CD4-positive, alpha-beta T cell treated with Interleukin-4 for 4 hours (primary cell): ENCODE results near the gene PAQR9.

Source experiments
- DNase-seq: peaks from one replicate; pipeline ENCODE4 v3.0.0-alpha.2; 2020

PAQR9 gene

DNA sequence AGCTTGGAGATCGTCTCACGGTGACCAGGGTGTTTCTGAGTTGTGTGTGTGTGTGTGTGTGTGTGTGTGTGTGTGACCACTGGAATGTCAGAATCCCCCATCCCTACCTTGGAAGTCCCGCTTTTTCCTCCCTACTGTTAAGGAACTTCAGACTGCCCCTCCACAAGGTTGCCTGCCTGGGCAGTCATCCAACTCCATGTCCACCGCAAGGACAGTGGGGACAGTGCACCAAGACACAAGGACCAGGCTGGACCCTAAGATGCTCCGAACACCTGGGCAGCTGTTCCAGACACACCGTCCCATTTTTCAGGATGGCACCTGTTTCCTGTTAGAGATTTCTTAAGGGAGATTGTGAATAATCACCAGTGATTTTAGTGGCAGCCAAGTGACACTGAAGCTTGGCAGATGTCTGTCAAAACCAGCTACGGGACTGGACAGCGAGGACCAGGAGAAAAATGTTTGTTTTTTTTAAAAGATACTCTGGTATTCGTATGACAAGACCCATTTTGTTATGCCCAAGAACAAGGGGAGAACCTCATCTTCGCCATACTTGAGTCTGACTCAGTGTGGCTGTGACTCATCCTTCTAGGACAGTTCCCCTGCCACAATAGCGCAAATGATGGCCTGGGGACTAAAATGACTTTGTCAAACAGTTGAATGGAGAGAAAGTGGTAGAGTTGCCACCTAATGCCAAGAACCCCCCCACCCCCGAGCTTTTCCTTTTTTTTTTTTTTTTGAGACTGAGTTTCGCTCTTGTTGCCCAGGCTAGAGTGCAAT is 15.5 kb downstream of the PAQR9 start:
- peak; percentile 19 for DNase-seq

GRCh38 chr3:142947352-142947751 is 16.1 kb downstream of the PAQR9 start:
- DNase-seq: no peak

- no peak for DNase-seq
These were observed 16.6 kb downstream of the PAQR9 start for GRCh38 chr3:142946861-142947260.

GRCh38 chr3:142945023-142945422 is 18.5 kb downstream of the PAQR9 start:
- no peak for DNase-seq

GRCh38 chr3:142944342-142944741 is 19.1 kb downstream of the PAQR9 start:
- DNase-seq: peak; percentile 22

GRCh38 chr3:142943870-142944269 is 19.6 kb downstream of the PAQR9 start:
- peak; percentile 24 for DNase-seq

- no peak for DNase-seq
These were observed 20.1 kb downstream of the PAQR9 start for GRCh38 chr3:142943349-142943748.

- no peak for DNase-seq
These were observed 21.9 kb downstream of the PAQR9 start for GRCh38 chr3:142941373-142942123.

DNA sequence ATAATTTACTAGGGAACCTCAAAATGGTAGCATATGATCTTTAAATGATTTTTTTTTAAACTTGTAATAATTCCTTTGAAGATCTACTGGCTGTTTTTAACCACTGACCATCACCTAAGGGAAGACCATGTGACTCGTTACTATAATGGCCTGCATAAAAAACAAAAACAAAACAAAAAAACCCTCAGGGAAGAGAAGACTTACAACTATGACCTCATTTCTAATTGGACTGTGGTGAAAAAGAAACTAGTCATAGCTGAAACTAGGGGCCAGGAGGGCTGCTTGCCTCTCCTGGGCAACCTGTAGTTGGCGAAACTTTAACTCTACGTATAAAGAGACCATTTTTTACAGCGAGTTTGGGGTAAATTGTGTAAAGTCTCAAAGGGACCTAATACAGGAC is 23.0 kb downstream of the PAQR9 start:
- no peak for DNase-seq

DNA sequence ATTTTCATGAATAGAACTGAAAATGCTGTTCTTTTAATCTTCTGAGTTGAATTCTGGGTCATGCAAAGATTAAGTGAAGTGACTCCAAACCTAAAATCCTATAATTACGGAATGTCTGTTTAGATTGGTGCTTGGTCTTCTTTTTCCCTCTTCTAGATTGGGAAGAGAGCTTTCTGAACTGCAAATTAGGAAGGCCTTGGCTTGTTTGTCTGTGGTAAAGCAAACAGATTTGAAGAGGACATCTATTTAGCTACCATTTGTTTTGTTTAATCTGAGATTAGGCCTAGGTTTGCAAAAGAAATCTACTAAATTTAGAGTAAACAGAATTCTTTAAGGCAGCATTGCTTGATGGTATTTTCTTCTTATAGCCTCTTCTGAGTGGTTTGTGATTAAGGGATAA is 23.5 kb downstream of the PAQR9 start:
- no peak for DNase-seq

- DNase-seq: no peak
These were observed 27.5 kb downstream of the PAQR9 start for GRCh38 chr3:142935963-142936362.

DNA sequence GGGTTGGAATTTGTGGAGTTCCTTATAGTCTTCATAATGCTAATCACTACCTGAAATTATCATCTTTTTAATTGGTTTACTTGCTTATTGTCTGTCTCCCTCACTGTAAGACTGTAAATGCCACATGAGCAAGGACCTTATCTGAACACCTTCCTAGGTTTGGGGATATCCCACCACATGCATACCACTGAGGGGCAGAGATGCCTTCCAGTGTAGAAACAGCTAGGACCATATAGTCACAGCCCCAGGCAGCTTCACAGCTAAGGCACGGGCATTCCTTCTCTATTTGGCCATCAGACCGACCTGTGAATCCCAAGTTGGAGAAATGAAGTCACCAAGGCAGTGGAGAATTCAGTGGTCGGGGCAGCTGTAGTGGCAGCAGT is 28.6 kb downstream of the PAQR9 start:
- no peak for DNase-seq

DNA sequence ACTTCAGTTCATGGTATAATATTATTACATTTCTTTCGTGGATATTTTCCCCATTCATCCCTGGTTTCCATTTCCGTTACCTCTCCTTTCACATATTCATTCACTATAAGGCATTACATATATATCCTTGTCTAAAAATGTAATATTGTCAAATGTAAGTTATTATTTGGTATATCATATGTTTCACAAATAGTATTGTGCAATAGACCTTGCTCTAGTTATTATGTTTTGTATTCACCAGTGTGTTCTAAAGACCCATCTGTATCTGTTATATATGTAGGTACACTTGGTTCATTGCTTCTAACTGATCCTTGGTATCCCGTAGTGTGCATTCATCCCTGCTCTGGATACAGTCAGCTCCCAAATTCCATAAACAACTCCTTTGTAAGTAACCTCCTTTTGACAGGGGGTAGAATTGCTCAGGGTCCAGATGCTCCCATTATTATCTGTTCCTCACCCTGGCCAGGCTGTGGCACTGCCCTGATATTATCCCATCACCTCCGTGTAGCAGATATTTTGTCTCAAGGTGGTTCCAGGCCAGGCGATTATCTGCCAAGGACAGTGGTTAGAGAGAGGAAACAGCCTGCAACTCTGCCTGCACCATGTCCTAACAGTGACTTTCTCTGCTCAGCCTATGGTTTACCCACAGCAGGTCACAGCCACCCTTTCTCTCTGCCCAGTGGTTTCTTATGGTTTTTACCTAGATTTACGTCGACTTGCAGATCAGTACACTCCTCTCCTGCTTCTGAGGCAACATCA is 29.2 kb downstream of the PAQR9 start:
- DNase-seq: no peak

DNA sequence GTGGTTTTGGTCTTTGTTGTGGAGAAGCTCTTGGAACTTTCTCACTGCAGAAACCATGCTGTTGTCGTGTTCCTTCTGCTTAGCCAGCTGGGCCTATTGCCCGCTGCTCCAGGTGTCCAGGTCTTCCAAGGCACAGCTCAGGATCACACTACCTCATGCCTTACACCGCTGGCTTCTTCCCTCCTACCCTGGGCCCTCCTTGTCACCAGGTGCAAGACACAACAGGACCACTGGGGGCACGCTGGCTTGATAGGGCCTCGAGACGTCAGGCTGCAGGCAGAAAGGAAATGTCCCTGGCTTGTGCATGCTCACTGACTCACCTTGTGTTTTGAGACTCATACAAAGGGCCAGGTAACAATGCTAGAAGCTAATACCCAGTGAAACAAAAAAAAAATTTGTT is 32.3 kb downstream of the PAQR9 start:
- DNase-seq: peak; percentile 21

DNA sequence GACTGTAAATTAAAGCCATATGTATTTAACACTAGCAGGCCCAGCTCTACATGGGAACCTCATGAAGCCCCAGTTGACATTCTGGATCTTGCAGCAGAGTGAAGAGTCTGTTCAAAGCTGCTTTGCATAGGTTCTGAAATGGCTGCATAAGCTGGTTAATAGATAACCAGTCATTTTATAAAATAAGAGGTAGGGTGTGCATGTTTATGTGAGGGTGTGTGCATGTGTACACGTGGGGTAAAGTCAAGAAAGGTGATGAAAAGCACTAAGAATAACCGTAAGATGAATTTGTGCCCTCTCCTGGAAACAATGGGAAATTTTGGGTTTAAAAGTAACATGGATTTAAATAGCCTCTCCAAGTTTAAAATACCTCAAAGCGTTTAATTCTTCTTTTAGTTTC is 33.0 kb downstream of the PAQR9 start:
- DNase-seq: no peak

- DNase-seq: no peak
These were observed 33.6 kb downstream of the PAQR9 start for GRCh38 chr3:142929890-142930289.

- peak; percentile 27 for DNase-seq
These were observed 34.4 kb downstream of the PAQR9 start for GRCh38 chr3:142929109-142929508.

DNA sequence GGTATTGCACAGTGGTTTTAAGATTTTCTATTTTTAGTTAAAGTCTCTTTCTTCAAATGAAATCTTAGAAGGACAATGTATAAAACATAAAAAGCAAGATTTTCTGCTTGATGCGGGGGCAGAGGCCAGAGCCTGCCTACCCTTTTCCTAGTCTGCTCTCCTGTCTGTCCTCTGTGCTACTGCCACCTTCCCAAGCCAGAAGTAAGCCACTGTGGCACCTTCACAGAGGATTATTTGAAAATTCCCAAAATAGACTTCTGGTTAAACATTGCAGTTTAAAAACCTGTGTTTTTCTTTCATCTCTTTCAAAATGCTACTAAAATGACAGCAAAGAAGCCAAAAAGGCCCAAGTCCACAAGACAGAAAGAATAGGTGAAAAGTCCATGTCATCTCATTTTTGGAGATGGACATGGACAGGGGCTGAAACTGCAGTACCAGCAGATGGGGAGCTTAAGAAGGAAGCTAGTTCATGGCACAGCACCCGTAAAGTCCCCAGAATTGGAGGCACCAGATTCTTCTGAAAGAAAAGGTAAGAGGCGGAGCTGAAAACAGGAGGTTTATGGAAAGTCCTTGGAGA is 37.0 kb downstream of the PAQR9 start:
- DNase-seq: no peak

DNA sequence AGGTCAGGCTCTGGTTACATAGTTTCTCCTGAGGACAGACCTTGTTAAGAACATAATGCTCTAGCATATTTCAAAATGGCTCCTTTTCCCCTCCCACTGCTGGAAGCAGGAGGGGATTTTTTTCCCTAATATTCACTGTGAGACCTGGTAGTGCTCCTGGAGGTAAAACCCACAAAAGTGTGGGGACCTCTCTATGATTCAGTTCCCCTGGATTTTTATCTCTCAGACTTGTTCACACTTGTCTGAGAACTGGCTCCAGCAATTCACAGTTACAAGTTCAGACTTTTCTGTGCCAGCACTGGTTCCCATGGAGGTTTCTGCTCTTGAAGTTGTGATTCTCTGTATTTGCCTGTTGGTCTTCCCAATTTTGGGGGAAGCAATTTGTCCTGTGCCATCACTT is 38.3 kb downstream of the PAQR9 start:
- DNase-seq: no peak

GRCh38 chr3:142923694-142924093 is 39.8 kb downstream of the PAQR9 start:
- DNase-seq: no peak

- DNase-seq: no peak
These were observed 46.9 kb downstream of the PAQR9 start for GRCh38 chr3:142916605-142917004.

GRCh38 chr3:142915636-142916035 is 47.8 kb downstream of the PAQR9 start:
- no peak for DNase-seq

DNA sequence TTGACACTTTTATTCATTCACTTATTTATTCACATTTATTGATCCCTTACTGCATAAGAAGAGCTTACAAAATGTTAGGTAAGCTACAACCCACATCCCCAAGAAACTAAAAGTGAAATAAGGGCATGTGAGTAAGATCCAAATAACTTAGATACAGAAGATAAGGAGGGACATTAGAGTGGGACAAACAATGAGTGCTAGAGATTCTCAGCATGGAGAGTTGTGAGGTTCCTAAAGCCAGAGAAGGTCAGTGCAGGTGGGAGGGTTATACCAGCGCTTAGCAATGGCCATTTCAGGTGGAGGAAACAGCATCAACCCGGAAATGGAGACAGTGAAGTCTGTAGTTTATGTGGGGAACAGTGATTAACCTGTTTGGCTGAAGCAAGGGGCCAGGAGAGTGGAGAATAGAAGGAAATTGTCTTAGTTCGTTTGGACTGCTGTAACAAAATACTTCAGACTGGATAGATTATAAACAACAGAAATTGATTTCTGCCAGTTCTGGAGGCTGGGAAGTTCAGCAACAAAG is 49.1 kb downstream of the PAQR9 start:
- DNase-seq: no peak
